Activated T-cell treated with anti-CD3 and anti-CD28 coated beads for 24 hours (primary cell): Measurements from ENCODE around the gene ZNF48.

Experiments
- DNase-seq: peaks from one replicate; pipeline ENCODE4 v3.0.0-alpha.2; 2020; ENCODE audit warnings: low read depth

ZNF48 gene

GRCh38 chr16:30407804-30408534 is 12.7 kb downstream of the ZNF48 start:
- DNase-seq: no peak

GRCh38 chr16:30409125-30410060 is 14.2 kb downstream of the ZNF48 start:
- peak; percentile 86 for DNase-seq

- DNase-seq: no peak
Measured at GRCh38 chr16:30413112-30413806, 18.0 kb downstream of the ZNF48 start.

GRCh38 chr16:30414159-30414558 is 18.9 kb downstream of the ZNF48 start:
- DNase-seq: no peak

- DNase-seq: no peak
Measured at GRCh38 chr16:30416047-30416603, 20.9 kb downstream of the ZNF48 start.

- no peak for DNase-seq
Measured at GRCh38 chr16:30416624-30417528, 21.7 kb downstream of the ZNF48 start.

- peak; percentile 85 for DNase-seq
Measured at GRCh38 chr16:30417529-30418349, 22.5 kb downstream of the ZNF48 start.

GRCh38 chr16:30418350-30419181 is 23.3 kb downstream of the ZNF48 start:
- DNase-seq: no peak

GRCh38 chr16:30421010-30421409 is 25.8 kb downstream of the ZNF48 start:
- no peak for DNase-seq

- no peak for DNase-seq
Measured at GRCh38 chr16:30428055-30428454, 32.8 kb downstream of the ZNF48 start.

- no peak for DNase-seq
Measured at GRCh38 chr16:30429418-30429677, 34.1 kb downstream of the ZNF48 start.

- peak; percentile 96 for DNase-seq
Measured at GRCh38 chr16:30429678-30430427, 34.6 kb downstream of the ZNF48 start, which contains the start of gene DCTPP1. Gene DCTPP1 (minus strand): TSS chr16:30430030. CDS start chr16:30429980, 50 bp downstream.

GRCh38 chr16:30430428-30430970 is 35.3 kb downstream of the ZNF48 start:
- DNase-seq: no peak

GRCh38 chr16:30434852-30435251 is 39.6 kb downstream of the ZNF48 start:
- DNase-seq: peak; percentile 53

GRCh38 chr16:30437511-30438046 is 42.4 kb downstream of the ZNF48 start:
- DNase-seq: no peak

GRCh38 chr16:30438835-30439234 is 43.6 kb downstream of the ZNF48 start:
- no peak for DNase-seq

GRCh38 chr16:30439720-30440348 is 44.6 kb downstream of the ZNF48 start:
- no peak for DNase-seq

GRCh38 chr16:30443631-30444030 is 48.4 kb downstream of the ZNF48 start:
- DNase-seq: no peak
